ENCODE results near the gene APBB1.

The APBB1 gene

DNA sequence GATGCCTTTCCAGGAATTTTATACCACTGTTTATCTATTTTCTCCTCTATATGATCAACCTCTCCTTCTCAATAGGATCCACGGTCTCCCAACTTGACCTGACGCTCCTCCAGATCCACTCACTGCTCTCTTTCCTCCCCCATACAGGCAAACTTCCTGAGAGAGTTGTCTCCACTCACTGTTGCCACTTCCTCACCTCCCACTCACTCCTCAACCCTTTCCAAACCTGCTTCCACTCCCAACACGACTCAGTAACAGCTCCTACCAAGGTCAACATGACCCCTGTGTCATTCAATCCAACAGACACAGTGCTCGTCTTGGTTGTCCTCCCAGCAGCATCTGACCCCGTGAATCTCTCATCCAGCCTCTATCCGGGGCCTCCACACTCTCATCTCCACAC, 3.1 kb downstream of the APBB1 start:
- H3K27ac ChIP-seq (replicated peaks) = no peak overlapping the region
- DNase-seq (ENCODE audit: low read depth in 1 of 2, low spot score in 1 of 2) = no peak
- peaks cover 32% of the 10 kb centered on the region for H3K27me3 ChIP-seq (ENCODE audit: insufficient read depth, poor library complexity, severe bottlenecking)
- no peak overlapping the region for H3K4me3 ChIP-seq (replicated peaks; ENCODE audit: insufficient read depth, low read length)
- TF ChIP-seq GABPA (IDR thresholded peaks at IDR 0.05; ENCODE audit: low read depth) (no peak), POLR2AphosphoS5 (IDR thresholded peaks at IDR 0.05; ENCODE audit: low read depth) (no peak), CTCF (IDR thresholded peaks at IDR 0.05; ENCODE audit: insufficient read depth, low read length) (no peak), REST (IDR thresholded peaks at IDR 0.05; ENCODE audit: insufficient replicate concordance, low read depth) (no peak), SPI1 (IDR thresholded peaks at IDR 0.05; ENCODE audit: borderline replicate concordance, low read depth) (no peak)

DNA sequence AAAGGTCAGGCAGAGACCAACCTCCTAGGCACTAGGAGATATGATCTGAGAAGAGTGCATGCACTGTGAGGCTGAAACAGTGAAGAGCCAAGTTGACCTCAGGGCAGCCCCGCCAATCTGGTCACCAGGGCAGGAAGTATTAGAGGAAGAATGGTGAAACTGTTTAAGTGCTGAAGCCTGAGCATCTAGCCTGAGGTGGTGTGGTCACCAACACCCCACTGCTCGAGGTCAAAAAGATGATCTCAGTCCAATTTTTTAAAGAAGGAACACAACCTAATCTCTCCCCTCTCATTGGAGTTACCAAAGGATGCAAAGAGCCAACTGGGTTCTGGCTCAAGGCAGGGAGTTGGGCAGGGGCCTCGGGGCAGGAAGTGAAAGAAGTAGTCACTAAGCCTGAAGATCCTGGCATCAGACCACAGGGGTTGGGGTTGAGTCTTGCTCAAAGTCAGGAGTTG, 4.0 kb downstream of the APBB1 start:
- no peak overlapping the region for H3K27ac ChIP-seq (replicated peaks)
- no peak overlapping the region for H3K4me3 ChIP-seq (replicated peaks; ENCODE audit: insufficient read depth, low read length)
- peaks cover 26% of the 10 kb centered on the region for H3K27me3 ChIP-seq (ENCODE audit: insufficient read depth, poor library complexity, severe bottlenecking)
- TF ChIP-seq GABPA (IDR thresholded peaks at IDR 0.05; ENCODE audit: low read depth) (no peak), SPI1 (IDR thresholded peaks at IDR 0.05; ENCODE audit: borderline replicate concordance, low read depth) (no peak), CTCF (IDR thresholded peaks at IDR 0.05; ENCODE audit: insufficient read depth, low read length) (no peak), REST (IDR thresholded peaks at IDR 0.05; ENCODE audit: insufficient replicate concordance, low read depth) (no peak), POLR2AphosphoS5 (IDR thresholded peaks at IDR 0.05; ENCODE audit: low read depth) (no peak)
- peak; percentile 13 to 45 for DNase-seq (ENCODE audit: low read depth in 1 of 2, low spot score in 1 of 2)

DNA sequence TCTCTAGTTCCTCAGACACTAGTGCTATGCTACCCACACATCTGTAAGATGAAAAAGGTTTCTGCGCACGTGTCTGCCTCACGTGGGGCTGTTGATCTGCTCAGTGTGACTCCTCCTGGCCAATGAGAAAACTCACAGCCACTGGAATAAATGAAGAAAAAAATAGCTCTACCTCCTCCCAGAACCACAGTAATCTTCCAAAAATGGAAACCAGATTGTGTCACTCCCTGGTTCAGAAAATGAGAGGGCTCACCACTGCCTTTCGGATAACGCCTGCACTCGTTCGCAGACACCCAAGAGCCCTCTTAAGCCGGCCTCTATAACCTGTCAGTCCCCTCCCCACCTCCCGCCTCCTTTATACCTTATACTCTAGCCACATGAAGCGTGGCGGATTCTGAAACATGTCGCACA, 5.1 kb downstream of the APBB1 start:
- Histone ChIP-seq H3K27me3 (ENCODE audit: insufficient read depth, poor library complexity, severe bottlenecking) (peaks cover 20% of the 10 kb centered on the region), H3K27ac (replicated peaks) (no peak overlapping the region), H3K4me3 (replicated peaks; ENCODE audit: insufficient read depth, low read length) (no peak overlapping the region)
- no peak for TF ChIP-seq POLR2AphosphoS5 (IDR thresholded peaks at IDR 0.05; ENCODE audit: low read depth)
- no peak for TF ChIP-seq REST (IDR thresholded peaks at IDR 0.05; ENCODE audit: insufficient replicate concordance, low read depth)
- no peak for TF ChIP-seq SPI1 (IDR thresholded peaks at IDR 0.05; ENCODE audit: borderline replicate concordance, low read depth)
- TF ChIP-seq CTCF (IDR thresholded peaks at IDR 0.05; ENCODE audit: insufficient read depth, low read length) = no peak
- TF ChIP-seq GABPA (IDR thresholded peaks at IDR 0.05; ENCODE audit: low read depth) = no peak
- DNase-seq (ENCODE audit: low read depth in 1 of 2, low spot score in 1 of 2) = no peak
